Measurements from ENCODE around the gene SERHL2.
"Not testable (repeated sequence)": the region's sequence is repeated elsewhere in the genome, so short reads cannot be mapped to it uniquely, and the experiment has no call there.

The SERHL2 gene

DNA sequence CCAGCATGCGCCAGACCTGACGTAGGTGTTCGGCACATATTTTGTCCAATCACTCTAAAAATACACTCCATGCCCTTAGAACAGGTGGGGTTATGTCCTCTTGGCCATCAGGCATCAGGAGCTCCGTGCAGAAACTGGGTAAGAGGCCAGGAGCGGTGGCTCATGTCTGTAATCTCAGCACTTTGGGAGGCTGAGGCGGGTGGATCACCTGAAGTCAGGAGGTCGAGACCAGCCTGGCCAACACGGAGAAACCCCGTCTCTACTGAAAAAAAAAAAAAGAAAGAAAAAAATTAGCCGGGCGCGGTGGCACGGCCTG, 62.1 kb downstream of the SERHL2 start:
- H3K36me3 ChIP-seq (ENCODE audit: control insufficient read depth in 4 of 4, insufficient read depth in 4 of 4, low read length in 3 of 4), result peaks cover 0 to 36% (median 16%) of the 10 kb centered on the region in 4 experiments
- peak overlapping the region; percentile 11 to 84 (median 48) for H3K4me3 ChIP-seq (ENCODE audit: control insufficient read depth in 1 of 7, extremely low read depth in 1 of 7, insufficient read depth in 4 of 7, low read depth in 2 of 7, low read length in 6 of 7)
- peak overlapping the region; percentile 100 for H3K27ac ChIP-seq (ENCODE audit: insufficient read depth in 1 of 2, low read depth in 1 of 2, low read length in 2 of 2, poor library complexity in 1 of 2, severe bottlenecking in 2 of 2)
- ChIA-PET POLR2A (interaction anchor here (0.6 to 1.8 kb wide), 14 partner anchors 9 to 532 kb away, joined by 3 to 9 read pairs (median 4); partner anchors contain the start of genes ARFGAP3, CYB5R3 and PACSIN2), CTCF (interaction anchor here (1.2 to 2.2 kb wide), 2 partner anchors 9 to 204 kb away, joined by 3 to 6 read pairs; no protein-coding TSS in a partner anchor)
- DNase-seq; H3K9me3 ChIP-seq (ENCODE audit: control extremely low read depth in 1 of 5, control insufficient read depth in 4 of 5, insufficient read depth in 2 of 5, low read depth in 1 of 5, low read length in 4 of 5); H3K27me3 ChIP-seq (replicated peaks in 2 of 5; ENCODE audit: control insufficient read depth in 4 of 5, insufficient read depth in 5 of 5, low read length in 4 of 5): not testable (repeated sequence)
- WGBS (ENCODE audit: insufficient coverage), result 22% methylated on average over 10 of the region's 13 CpGs
- H3K4me1 ChIP-seq (ENCODE audit: control extremely low read depth in 1 of 4, control insufficient read depth in 4 of 4, insufficient read depth in 4 of 4, low read length in 3 of 4), result peaks cover 9 to 43% (median 36%) of the 10 kb centered on the region in 4 experiments

- Histone ChIP-seq H3K9me3 (ENCODE audit: control extremely low read depth in 1 of 5, control insufficient read depth in 4 of 5, insufficient read depth in 2 of 5, low read depth in 1 of 5, low read length in 4 of 5) (no peaks in the 10 kb centered on the region), H3K4me1 (ENCODE audit: control extremely low read depth in 1 of 4, control insufficient read depth in 4 of 4, insufficient read depth in 4 of 4, low read length in 3 of 4) (peaks cover 9 to 36% (median 28%) of the 10 kb centered on the region in 4 experiments), H3K36me3 (ENCODE audit: control insufficient read depth in 4 of 4, insufficient read depth in 4 of 4, low read length in 3 of 4) (peaks cover 0 to 27% (median 13%) of the 10 kb centered on the region in 4 experiments), H3K27me3 (replicated peaks in 2 of 5; ENCODE audit: control insufficient read depth in 4 of 5, insufficient read depth in 5 of 5, low read length in 4 of 5) (no peaks in the 10 kb centered on the region), H3K27ac (ENCODE audit: insufficient read depth in 1 of 2, low read depth in 1 of 2, low read length in 2 of 2, poor library complexity in 1 of 2, severe bottlenecking in 2 of 2) (no peak overlapping the region), H3K4me3 (ENCODE audit: control insufficient read depth in 1 of 7, extremely low read depth in 1 of 7, insufficient read depth in 4 of 7, low read depth in 2 of 7, low read length in 6 of 7) (no peak overlapping the region)
- ChIA-PET POLR2A (no interaction called here), CTCF (interaction anchor here (1.1 to 2.2 kb wide), 2 partner anchors 10 to 202 kb away, joined by 4 to 6 read pairs; no protein-coding TSS in a partner anchor)
- DNase-seq, result no peak
- WGBS (ENCODE audit: insufficient coverage), result 95% methylated on average over 20 of the region's 20 CpGs
These were observed 63.6 kb downstream of the SERHL2 start for GRCh38 chr22:42617155-42617983.

- CTCF ChIA-PET, result interaction anchor here (4.4 kb wide), 1 partner anchor 23 kb away, joined by 38 read pairs; the partner anchor contains the start of gene ATP5MGL
- Histone ChIP-seq H3K4me3 (ENCODE audit: control insufficient read depth in 1 of 7, extremely low read depth in 1 of 7, insufficient read depth in 4 of 7, low read depth in 2 of 7, low read length in 6 of 7) (no peak overlapping the region), H3K9me3 (ENCODE audit: control extremely low read depth in 1 of 5, control insufficient read depth in 4 of 5, insufficient read depth in 2 of 5, low read depth in 1 of 5, low read length in 4 of 5) (no peaks in the 10 kb centered on the region), H3K36me3 (ENCODE audit: control insufficient read depth in 4 of 4, insufficient read depth in 4 of 4, low read length in 3 of 4) (peaks cover 2 to 46% (median 25%) of the 10 kb centered on the region in 4 experiments), H3K27ac (ENCODE audit: insufficient read depth in 1 of 2, low read depth in 1 of 2, low read length in 2 of 2, poor library complexity in 1 of 2, severe bottlenecking in 2 of 2) (no peak overlapping the region), H3K27me3 (replicated peaks in 2 of 5; ENCODE audit: control insufficient read depth in 4 of 5, insufficient read depth in 5 of 5, low read length in 4 of 5) (no peaks in the 10 kb centered on the region), H3K4me1 (ENCODE audit: control extremely low read depth in 1 of 4, control insufficient read depth in 4 of 4, insufficient read depth in 4 of 4, low read length in 3 of 4) (peaks cover 0 to 26% (median 12%) of the 10 kb centered on the region in 4 experiments)
- DNase-seq, result no peak
- WGBS (ENCODE audit: insufficient coverage), result 98% methylated on average over 32 of the region's 35 CpGs
- POLR2A ChIA-PET, result interaction anchor here (0.6 kb wide), 1 partner anchor 12 kb away, joined by 3 read pairs; no protein-coding TSS in a partner anchor
These were observed 65.7 kb downstream of the SERHL2 start for GRCh38 chr22:42619261-42620063.

- H3K36me3 ChIP-seq (ENCODE audit: control insufficient read depth in 4 of 4, insufficient read depth in 4 of 4, low read length in 3 of 4), result peaks cover 2 to 50% (median 27%) of the 10 kb centered on the region in 4 experiments
- 97% methylated on average over 4 of the region's 4 CpGs for WGBS (ENCODE audit: insufficient coverage)
- DNase-seq, result no peak
- peaks cover 0 to 26% (median 12%) of the 10 kb centered on the region in 4 experiments for H3K4me1 ChIP-seq (ENCODE audit: control extremely low read depth in 1 of 4, control insufficient read depth in 4 of 4, insufficient read depth in 4 of 4, low read length in 3 of 4)
- H3K27me3 ChIP-seq (replicated peaks in 2 of 5; ENCODE audit: control insufficient read depth in 4 of 5, insufficient read depth in 5 of 5, low read length in 4 of 5), result no peaks in the 10 kb centered on the region
- ChIA-PET CTCF (interaction anchor here (1.6 to 4.4 kb wide), 2 partner anchors 22 to 196 kb away, joined by 5 to 38 read pairs; partner anchors contain the start of gene ATP5MGL), POLR2A (no interaction called here)
- no peak overlapping the region for H3K4me3 ChIP-seq (ENCODE audit: control insufficient read depth in 1 of 7, extremely low read depth in 1 of 7, insufficient read depth in 4 of 7, low read depth in 2 of 7, low read length in 6 of 7)
- no peaks in the 10 kb centered on the region for H3K9me3 ChIP-seq (ENCODE audit: control extremely low read depth in 1 of 5, control insufficient read depth in 4 of 5, insufficient read depth in 2 of 5, low read depth in 1 of 5, low read length in 4 of 5)
- H3K27ac ChIP-seq (ENCODE audit: insufficient read depth in 1 of 2, low read depth in 1 of 2, low read length in 2 of 2, poor library complexity in 1 of 2, severe bottlenecking in 2 of 2), result no peak overlapping the region
These were observed 66.3 kb downstream of the SERHL2 start for GRCh38 chr22:42620084-42620483.

DNA sequence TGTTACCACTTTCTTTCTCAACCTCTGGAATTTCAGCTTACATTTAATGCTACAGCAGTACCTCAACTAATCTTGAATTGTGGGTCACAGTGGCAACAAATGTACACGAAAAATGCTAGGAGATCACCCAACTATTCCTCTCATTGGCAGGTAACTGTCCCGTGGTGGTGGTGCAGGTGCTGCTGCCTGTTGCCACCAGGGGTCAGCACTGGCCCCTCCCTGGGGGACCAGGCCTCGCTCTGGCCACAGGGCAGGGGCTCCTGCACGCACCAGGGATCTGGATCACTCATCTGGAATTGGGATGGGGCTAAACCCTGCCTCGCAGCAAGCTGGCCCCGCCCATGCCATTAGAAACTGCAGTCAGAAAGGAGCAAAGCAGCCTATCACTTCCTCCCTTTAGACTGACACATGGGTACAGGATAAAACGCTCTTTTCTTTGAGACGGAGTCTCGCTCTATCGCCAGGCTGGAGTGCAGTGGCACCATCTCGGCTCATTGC, 67.8 kb downstream of the SERHL2 start:
- no peaks in the 10 kb centered on the region for H3K27me3 ChIP-seq (replicated peaks in 2 of 5; ENCODE audit: control insufficient read depth in 4 of 5, insufficient read depth in 5 of 5, low read length in 4 of 5)
- ChIA-PET POLR2A (no interaction called here), CTCF (interaction anchor here (0.9 to 4.4 kb wide), 14 partner anchors 11 to 649 kb away, joined by 3 to 40 read pairs (median 6); partner anchors contain the start of gene ATP5MGL)
- DNase-seq, result peak; percentile 41 to 66 (median 59)
- peaks cover 0 to 14% (median 3%) of the 10 kb centered on the region in 4 experiments for H3K4me1 ChIP-seq (ENCODE audit: control extremely low read depth in 1 of 4, control insufficient read depth in 4 of 4, insufficient read depth in 4 of 4, low read length in 3 of 4)
- no peaks in the 10 kb centered on the region for H3K9me3 ChIP-seq (ENCODE audit: control extremely low read depth in 1 of 5, control insufficient read depth in 4 of 5, insufficient read depth in 2 of 5, low read depth in 1 of 5, low read length in 4 of 5)
- no peak overlapping the region for H3K27ac ChIP-seq (ENCODE audit: insufficient read depth in 1 of 2, low read depth in 1 of 2, low read length in 2 of 2, poor library complexity in 1 of 2, severe bottlenecking in 2 of 2)
- WGBS (ENCODE audit: insufficient coverage), result 66% methylated on average over 11 of the region's 11 CpGs
- H3K36me3 ChIP-seq (ENCODE audit: control insufficient read depth in 4 of 4, insufficient read depth in 4 of 4, low read length in 3 of 4), result peaks cover 2 to 58% (median 32%) of the 10 kb centered on the region in 4 experiments
- H3K4me3 ChIP-seq (ENCODE audit: control insufficient read depth in 1 of 7, extremely low read depth in 1 of 7, insufficient read depth in 4 of 7, low read depth in 2 of 7, low read length in 6 of 7), result no peak overlapping the region

- Histone ChIP-seq H3K27ac (ENCODE audit: insufficient read depth in 1 of 2, low read depth in 1 of 2, low read length in 2 of 2, poor library complexity in 1 of 2, severe bottlenecking in 2 of 2) (no peak overlapping the region), H3K4me3 (ENCODE audit: control insufficient read depth in 1 of 7, extremely low read depth in 1 of 7, insufficient read depth in 4 of 7, low read depth in 2 of 7, low read length in 6 of 7) (no peak overlapping the region), H3K9me3 (ENCODE audit: control extremely low read depth in 1 of 5, control insufficient read depth in 4 of 5, insufficient read depth in 2 of 5, low read depth in 1 of 5, low read length in 4 of 5) (no peaks in the 10 kb centered on the region), H3K4me1 (ENCODE audit: control extremely low read depth in 1 of 4, control insufficient read depth in 4 of 4, insufficient read depth in 4 of 4, low read length in 3 of 4) (peaks cover 0 to 13% (median 3%) of the 10 kb centered on the region in 4 experiments), H3K36me3 (ENCODE audit: control insufficient read depth in 4 of 4, insufficient read depth in 4 of 4, low read length in 3 of 4) (peaks cover 3 to 65% (median 37%) of the 10 kb centered on the region in 4 experiments), H3K27me3 (replicated peaks in 2 of 5; ENCODE audit: control insufficient read depth in 4 of 5, insufficient read depth in 5 of 5, low read length in 4 of 5) (no peaks in the 10 kb centered on the region)
- WGBS (ENCODE audit: insufficient coverage), result 97% methylated on average over 14 of the region's 20 CpGs
- ChIA-PET POLR2A (no interaction called here), CTCF (interaction anchor here (0.9 to 4.4 kb wide), 10 partner anchors 10 to 648 kb away, joined by 3 to 40 read pairs (median 7); partner anchors contain the start of gene ATP5MGL)
- DNase-seq, result no peak
These were observed 68.4 kb downstream of the SERHL2 start for GRCh38 chr22:42622061-42622710.
